ENCODE data around the gene RNF17. TPM values are rescaled to one million over a fixed set of nuclear protein-coding genes. Genes with fewer than 3 reads are reported as not detected.

The RNF17 gene
- total and polyA plus RNA-seq, 2 donors (not counting 3 experiments of a cell fraction or from before 2014, with no cell fraction given): 0.30 TPM; not detected in 1

DNA sequence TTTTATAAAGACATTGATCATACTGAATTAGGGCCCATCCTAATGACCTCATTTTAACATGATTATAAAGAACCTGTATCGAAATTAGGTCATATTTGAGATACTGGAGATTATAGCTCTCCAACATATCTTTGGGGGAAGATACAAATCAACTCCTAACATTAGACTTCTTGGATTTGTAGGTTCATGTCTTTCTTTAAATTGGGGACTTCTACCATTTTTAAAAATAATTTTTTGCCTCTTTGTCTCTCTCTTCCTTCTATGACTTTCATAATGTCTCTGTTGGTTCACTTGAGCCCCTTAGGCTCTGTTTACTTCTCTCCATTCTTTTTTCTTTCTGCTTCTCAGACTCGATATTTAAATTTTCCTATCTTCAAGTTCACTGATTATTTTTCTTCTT lies 57.2 kb downstream of the RNF17 start:
- Histone ChIP-seq H3K9me1 (replicated peaks; ENCODE audit: control insufficient read depth, extremely low read depth, insufficient read depth, low read length) (no peaks in the 10 kb centered on the region), H3K4me3 (replicated peaks in 1 of 3; ENCODE audit: insufficient read depth in 1 of 3, low read depth in 1 of 3, low read length in 3 of 3) (no peak overlapping the region), H3K36me3 (ENCODE audit: control insufficient read depth in 2 of 2, extremely low read depth in 1 of 2, insufficient read depth in 2 of 2, low read length in 2 of 2) (no peaks in the 10 kb centered on the region), H3K4me1 (ENCODE audit: control insufficient read depth, extremely low read depth, insufficient read depth, low read length) (no peaks in the 10 kb centered on the region), H2AFZ (ENCODE audit: low read depth, low read length) (no peak overlapping the region), H3K9me3 (replicated peaks; ENCODE audit: control insufficient read depth, insufficient read depth, low read length) (no peaks in the 10 kb centered on the region), H4K20me1 (replicated peaks; ENCODE audit: control insufficient read depth, extremely low read depth, insufficient read depth, low read length) (no peaks in the 10 kb centered on the region), H3K27ac (ENCODE audit: insufficient read depth, low read depth, low read length) (no peak overlapping the region), H3K4me2 (ENCODE audit: insufficient read depth, low read length) (no peak overlapping the region), H3K27me3 (ENCODE audit: control insufficient read depth in 2 of 2, insufficient read depth in 2 of 2, low read length in 2 of 2) (no peaks in the 10 kb centered on the region), H3K9ac (replicated peaks; ENCODE audit: extremely low read depth, insufficient read depth, low read length) (no peak overlapping the region), H3K79me2 (ENCODE audit: control insufficient read depth, insufficient read depth, low read length) (no peaks in the 10 kb centered on the region)
- BruUV-seq (replicated peaks): no TSS peak
- dilution Hi-C loops (cut with MboI; ENCODE audit: extremely low pct_ligation_motif_present, low sequenced_read_pairs): no loop called here
- DNase-seq (ENCODE audit: low read depth, low spot score): no peak
- CTCF ChIA-PET: interaction anchor here (1.3 kb wide), 1 partner anchor 9 kb away, joined by 3 read pairs; no protein-coding TSS in a partner anchor
- intact Hi-C loops (cut with micrococcal nuclease): no loop called here
- no peak for FAIRE-seq
- TF ChIP-seq POLR2A (IDR thresholded peaks at IDR 0.05; ENCODE audit: low read depth, low read length): no peak
- no peak for TF ChIP-seq GATA2 (IDR thresholded peaks at IDR 0.05; ENCODE audit: insufficient read depth, insufficient read length, low read depth, low read length)
- TF ChIP-seq JUN (IDR thresholded peaks at IDR 0.05; ENCODE audit: borderline replicate concordance, insufficient read depth, insufficient read length, low read depth): no peak
- TF ChIP-seq, protein P1, sequence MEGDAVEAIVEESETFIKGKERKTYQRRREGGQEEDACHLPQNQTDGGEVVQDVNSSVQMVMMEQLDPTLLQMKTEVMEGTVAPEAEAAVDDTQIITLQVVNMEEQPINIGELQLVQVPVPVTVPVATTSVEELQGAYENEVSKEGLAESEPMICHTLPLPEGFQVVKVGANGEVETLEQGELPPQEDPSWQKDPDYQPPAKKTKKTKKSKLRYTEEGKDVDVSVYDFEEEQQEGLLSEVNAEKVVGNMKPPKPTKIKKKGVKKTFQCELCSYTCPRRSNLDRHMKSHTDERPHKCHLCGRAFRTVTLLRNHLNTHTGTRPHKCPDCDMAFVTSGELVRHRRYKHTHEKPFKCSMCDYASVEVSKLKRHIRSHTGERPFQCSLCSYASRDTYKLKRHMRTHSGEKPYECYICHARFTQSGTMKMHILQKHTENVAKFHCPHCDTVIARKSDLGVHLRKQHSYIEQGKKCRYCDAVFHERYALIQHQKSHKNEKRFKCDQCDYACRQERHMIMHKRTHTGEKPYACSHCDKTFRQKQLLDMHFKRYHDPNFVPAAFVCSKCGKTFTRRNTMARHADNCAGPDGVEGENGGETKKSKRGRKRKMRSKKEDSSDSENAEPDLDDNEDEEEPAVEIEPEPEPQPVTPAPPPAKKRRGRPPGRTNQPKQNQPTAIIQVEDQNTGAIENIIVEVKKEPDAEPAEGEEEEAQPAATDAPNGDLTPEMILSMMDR (IDR thresholded peaks at IDR 0.05; ENCODE audit: extremely low read depth in 1 of 2, insufficient read depth in 1 of 2, low read depth in 1 of 2, low read length in 2 of 2): no peak
- POLR2A ChIA-PET: no interaction called here

DNA sequence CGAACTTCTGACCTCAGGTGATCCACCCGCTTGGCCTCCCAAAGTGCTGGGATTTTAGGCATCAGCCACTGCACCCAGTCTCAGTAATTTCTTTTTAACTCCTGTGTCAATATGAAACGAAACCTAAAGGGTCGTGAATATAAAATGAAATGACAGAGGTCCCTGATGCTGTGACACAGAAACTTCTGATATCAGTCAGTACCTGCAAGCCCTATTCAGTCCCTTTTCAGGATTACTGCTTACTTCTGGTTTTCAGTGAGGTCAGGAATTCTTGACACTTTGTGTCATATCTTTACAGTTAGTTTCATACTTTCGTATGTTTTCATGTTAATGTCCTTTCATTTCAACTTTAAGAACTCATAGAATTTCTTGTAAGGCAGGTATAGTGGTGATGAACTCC lies 58.7 kb downstream of the RNF17 start:
- Histone ChIP-seq H3K27ac (ENCODE audit: insufficient read depth, low read depth, low read length) (no peak overlapping the region), H2AFZ (ENCODE audit: low read depth, low read length) (no peak overlapping the region), H3K9me1 (replicated peaks; ENCODE audit: control insufficient read depth, extremely low read depth, insufficient read depth, low read length) (no peaks in the 10 kb centered on the region), H3K4me2 (ENCODE audit: insufficient read depth, low read length) (no peak overlapping the region), H3K36me3 (ENCODE audit: control insufficient read depth in 2 of 2, extremely low read depth in 1 of 2, insufficient read depth in 2 of 2, low read length in 2 of 2) (no peaks in the 10 kb centered on the region), H3K27me3 (ENCODE audit: control insufficient read depth in 2 of 2, insufficient read depth in 2 of 2, low read length in 2 of 2) (no peaks in the 10 kb centered on the region), H3K9me3 (replicated peaks; ENCODE audit: control insufficient read depth, insufficient read depth, low read length) (no peaks in the 10 kb centered on the region), H3K4me1 (ENCODE audit: control insufficient read depth, extremely low read depth, insufficient read depth, low read length) (no peaks in the 10 kb centered on the region), H4K20me1 (replicated peaks; ENCODE audit: control insufficient read depth, extremely low read depth, insufficient read depth, low read length) (no peaks in the 10 kb centered on the region), H3K79me2 (ENCODE audit: control insufficient read depth, insufficient read depth, low read length) (no peaks in the 10 kb centered on the region), H3K4me3 (replicated peaks in 1 of 3; ENCODE audit: insufficient read depth in 1 of 3, low read depth in 1 of 3, low read length in 3 of 3) (no peak overlapping the region), H3K9ac (replicated peaks; ENCODE audit: extremely low read depth, insufficient read depth, low read length) (no peak overlapping the region)
- no peak for DNase-seq (ENCODE audit: low read depth, low spot score)
- intact Hi-C loops (cut with micrococcal nuclease): no loop called here
- dilution Hi-C loops (cut with MboI; ENCODE audit: extremely low pct_ligation_motif_present, low sequenced_read_pairs): no loop called here
- POLR2A ChIA-PET: no interaction called here
- no TSS peak for BruUV-seq (replicated peaks)
- FAIRE-seq: no peak
- CTCF ChIA-PET: no interaction called here
- TF ChIP-seq POLR2A (IDR thresholded peaks at IDR 0.05; ENCODE audit: low read depth, low read length) (no peak), GATA2 (IDR thresholded peaks at IDR 0.05; ENCODE audit: insufficient read depth, insufficient read length, low read depth, low read length) (no peak), JUN (IDR thresholded peaks at IDR 0.05; ENCODE audit: borderline replicate concordance, insufficient read depth, insufficient read length, low read depth) (no peak), EZH2 (IDR thresholded peaks at IDR 0.05; ENCODE audit: borderline replicate concordance, low read depth, low read length, severe bottlenecking) (no peak), POLR2AphosphoS5 (IDR thresholded peaks at IDR 0.05; ENCODE audit: insufficient read depth, low read depth, low read length) (no peak), MYC (IDR thresholded peaks at IDR 0.05; ENCODE audit: low read depth, low read length) (no peak), FOS (IDR thresholded peaks at IDR 0.05; ENCODE audit: borderline replicate concordance, insufficient read depth, low read length) (no peak)
- TF ChIP-seq, protein P2, sequence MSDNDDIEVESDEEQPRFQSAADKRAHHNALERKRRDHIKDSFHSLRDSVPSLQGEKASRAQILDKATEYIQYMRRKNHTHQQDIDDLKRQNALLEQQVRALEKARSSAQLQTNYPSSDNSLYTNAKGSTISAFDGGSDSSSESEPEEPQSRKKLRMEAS (IDR thresholded peaks at IDR 0.05; ENCODE audit: insufficient read depth, insufficient read length): no peak
- TF ChIP-seq, protein P1 (IDR thresholded peaks at IDR 0.05; ENCODE audit: extremely low read depth in 1 of 2, insufficient read depth in 1 of 2, low read depth in 1 of 2, low read length in 2 of 2): no peak

Data from endothelial cell of umbilical vein (primary cell).